Ovary (tissue), 9 donors: ENCODE data around the gene CDC25C. TPM values are rescaled to one million over a fixed set of nuclear protein-coding genes. Genes with fewer than 3 reads are reported as not detected.

Experiments used
- DNase-seq, 5 donors: peaks; one replicate each; pipeline ENCODE4 v3.0.0-alpha.2; 2019 to 2020
- H3K27ac ChIP-seq, 2 donors: fragments of 200-600 bp; one replicate each; pipeline versions ENCODE4 v1.5.1 to v1.8.0; 2019 to 2022
- H3K27me3 ChIP-seq: fragments of 200-600 bp; one replicate; pipeline ENCODE4 v1.8.0; 2022
- H3K36me3 ChIP-seq: fragments of 200-600 bp; sonication (generic); one replicate; pipeline ENCODE4 v1.5.1; 2019
- H3K4me1 ChIP-seq: one replicate; pipeline ENCODE4 v1.8.1; 2013; ENCODE audit warnings: mild to moderate bottlenecking, moderate library complexity; ENCODE audit not compliant: insufficient read depth
- H3K4me3 ChIP-seq: fragments of 200-600 bp; sonication (generic); one replicate; pipeline ENCODE4 v1.5.1; 2017
- H3K9me3 ChIP-seq, 2 donors: fragments of 200-600 bp in 1 of 2; sonication (generic) in 1 of 2; one replicate each; pipeline versions ENCODE4 v1.5.1 to v1.8.1; 2013 to 2019; ENCODE audit warnings: mild to moderate bottlenecking in 1 of 2, moderate library complexity in 1 of 2
- CTCF ChIP-seq, 3 donors: fragments of 450-650 bp in 2 of 3; fragments of 200-600 bp in 1 of 3; IDR thresholded peaks; one replicate each; pipeline versions ENCODE4 v1.5.1 to v1.8.0; 2016 to 2022; ENCODE audit warnings: antibody characterized with exemption in 3 of 3, mild to moderate bottlenecking in 1 of 3
- EP300 ChIP-seq: sonication (generic); formaldehyde crosslinking; IDR thresholded peaks from one replicate; pipeline ENCODE4 v1.6.1; 2017; ENCODE audit warnings: antibody characterized with exemption
- POLR2A ChIP-seq: fragments of 450-650 bp; IDR thresholded peaks from one replicate; pipeline ENCODE4 v1.6.1; 2017; ENCODE audit warnings: antibody characterized with exemption, mild to moderate bottlenecking, moderate library complexity
- WGBS, 3 donors: extraction: QIAGEN DNeasy Blood & Tissue Kit in 1 of 3; methylation state at CpG; one replicate each; pipeline versions ENCODE4 v1.1.5 to v1.1.7; 2013 to 2017; 5-methylcytosine and 5-hydroxymethylcytosine counted together
- intact Hi-C, 4 donors: fragments of 100-400 bp; cut with DNase I; formaldehyde crosslinking; loops; one replicate each; pipeline versions ENCODE4 v1.11.0 to v1.15.1; 2022 to 2023
- polyA plus RNA-seq, 2 donors: library from polyadenylated mRNA; stranded (reverse); fragments of 200-250 nt in 1 of 2; fragments of 350-450 nt in 1 of 2; fragmentation: Illumina TruSeq in 1 of 2; extraction: RNeasy Lipid Tissue Mini Kit (QIAGEN cat#74804) in 1 of 2; gene quantifications; one replicate each; pipeline ENCODE4 v1.2.3, GENCODE V29; 2013 to 2014
- total RNA-seq, 7 donors: library from RNA; depleted of rRNA in 2 of 7; stranded (reverse); fragments of >200 nt in 2 of 7; fragmentation: NEBNext Ultra II Directional in 3 of 7; extraction: Animal tissue kit (Norgen Biotek cat#: 25700) in 3 of 7; gene quantifications; one replicate each; pipeline versions ENCODE4 v1.1.0 to v1.2.4, GENCODE V29; 2016 to 2023
- donor health status: DM: no; HTN: no; CAD: no; lungs with moderate emphysema.
- donor health status: DM: no; HTN: no; CAD: no.
- donor health status: Bipolar disorder and iron deficiency.
- donor health status: DM: yes; HTN: yes; CAD: no.
- donor health status: DM: no; HTN: no; CAD: no.
- donor health status: DM: yes; HTN: yes; CAD: no.

Gene CDC25C
- total and polyA plus RNA-seq, 9 donors, result 0.06 to 0.30 (median 0.18) TPM; not detected in 5

- no peaks in the 10 kb centered on the region for H3K4me1 ChIP-seq
- no peaks in the 10 kb centered on the region for H3K9me3 ChIP-seq
- DNase-seq, result no peak
- no peak for TF ChIP-seq CTCF (IDR thresholded peaks at IDR 0.05)
- TF ChIP-seq EP300, result no peak
- no peak for TF ChIP-seq POLR2A
- intact Hi-C loops, result no loop called here
- H3K4me3 ChIP-seq, result no peak overlapping the region
- H3K27me3 ChIP-seq, result no peaks in the 10 kb centered on the region
- no peaks in the 10 kb centered on the region for H3K36me3 ChIP-seq
- 15 to 33% (median 16%) methylated on average over 1 of the region's 1 CpG for WGBS, 3 donors
- H3K27ac ChIP-seq, result no peak overlapping the region
These were observed 85.9 kb downstream of the CDC25C start for GRCh38 chr5:138245717-138246116.

- WGBS, 3 donors, result 34 to 50% (median 35%) methylated on average over 2 of the region's 2 CpGs
- H3K36me3 ChIP-seq, result no peaks in the 10 kb centered on the region
- no peaks in the 10 kb centered on the region for H3K4me1 ChIP-seq
- H3K27me3 ChIP-seq, result no peaks in the 10 kb centered on the region
- no peak overlapping the region for H3K27ac ChIP-seq
- H3K9me3 ChIP-seq, result no peaks in the 10 kb centered on the region
- H3K4me3 ChIP-seq, result no peak overlapping the region
- intact Hi-C loops, result no loop called here
- no peak for DNase-seq
- TF ChIP-seq POLR2A (no peak), EP300 (no peak), CTCF (IDR thresholded peaks at IDR 0.05) (no peak)
These were observed 87.8 kb downstream of the CDC25C start for GRCh38 chr5:138243794-138244193.

- intact Hi-C loops, result no loop called here
- H3K36me3 ChIP-seq, result no peaks in the 10 kb centered on the region
- peak overlapping the region; percentile 30 for H3K4me3 ChIP-seq
- no peaks in the 10 kb centered on the region for H3K9me3 ChIP-seq
- TF ChIP-seq POLR2A (no peak), EP300 (no peak), CTCF (IDR thresholded peaks at IDR 0.05) (no peak)
- DNase-seq, result peak in 3 of 5 donors; percentile 14 to 42 (median 22)
- no peaks in the 10 kb centered on the region for H3K4me1 ChIP-seq
- 2 to 3% (median 2%) methylated on average over 63 to 67 of the region's 67 CpGs for WGBS, 3 donors
- no peaks in the 10 kb centered on the region for H3K27me3 ChIP-seq
- no peak overlapping the region for H3K27ac ChIP-seq
These were observed 89.7 kb downstream of the CDC25C start for GRCh38 chr5:138241688-138242571.

GRCh38 chr5:138240650-138241385 lies 90.8 kb downstream of the CDC25C start:
- Histone ChIP-seq H3K4me1 (no peaks in the 10 kb centered on the region), H3K36me3 (no peaks in the 10 kb centered on the region), H3K27ac (no peak overlapping the region), H3K9me3 (no peaks in the 10 kb centered on the region), H3K27me3 (no peaks in the 10 kb centered on the region), H3K4me3 (no peak overlapping the region)
- TF ChIP-seq EP300 (no peak), POLR2A (no peak), CTCF (IDR thresholded peaks at IDR 0.05) (no peak)
- 55 to 64% (median 55%) methylated on average over 3 of the region's 3 CpGs for WGBS, 3 donors
- no peak for DNase-seq
- intact Hi-C loops, result no loop called here
